Activated CD4-positive, alpha-beta T cell treated with anti-CD3 and anti-CD28 coated beads, Interleukin-2, amount 50 U/mL, for 24 hours (primary cell): Measurements from ENCODE around the gene MYO1G.
"Not testable (repeated sequence)": the region's sequence is repeated elsewhere in the genome, so short reads cannot be mapped to it uniquely, and the experiment has no call there.

Experiments
- DNase-seq, 2 donors: peaks; one replicate each; pipeline ENCODE4 v3.0.0-alpha.2; 2020; ENCODE audit warnings: low read depth in 1 of 2, low spot score in 1 of 2

Gene MYO1G

DNA sequence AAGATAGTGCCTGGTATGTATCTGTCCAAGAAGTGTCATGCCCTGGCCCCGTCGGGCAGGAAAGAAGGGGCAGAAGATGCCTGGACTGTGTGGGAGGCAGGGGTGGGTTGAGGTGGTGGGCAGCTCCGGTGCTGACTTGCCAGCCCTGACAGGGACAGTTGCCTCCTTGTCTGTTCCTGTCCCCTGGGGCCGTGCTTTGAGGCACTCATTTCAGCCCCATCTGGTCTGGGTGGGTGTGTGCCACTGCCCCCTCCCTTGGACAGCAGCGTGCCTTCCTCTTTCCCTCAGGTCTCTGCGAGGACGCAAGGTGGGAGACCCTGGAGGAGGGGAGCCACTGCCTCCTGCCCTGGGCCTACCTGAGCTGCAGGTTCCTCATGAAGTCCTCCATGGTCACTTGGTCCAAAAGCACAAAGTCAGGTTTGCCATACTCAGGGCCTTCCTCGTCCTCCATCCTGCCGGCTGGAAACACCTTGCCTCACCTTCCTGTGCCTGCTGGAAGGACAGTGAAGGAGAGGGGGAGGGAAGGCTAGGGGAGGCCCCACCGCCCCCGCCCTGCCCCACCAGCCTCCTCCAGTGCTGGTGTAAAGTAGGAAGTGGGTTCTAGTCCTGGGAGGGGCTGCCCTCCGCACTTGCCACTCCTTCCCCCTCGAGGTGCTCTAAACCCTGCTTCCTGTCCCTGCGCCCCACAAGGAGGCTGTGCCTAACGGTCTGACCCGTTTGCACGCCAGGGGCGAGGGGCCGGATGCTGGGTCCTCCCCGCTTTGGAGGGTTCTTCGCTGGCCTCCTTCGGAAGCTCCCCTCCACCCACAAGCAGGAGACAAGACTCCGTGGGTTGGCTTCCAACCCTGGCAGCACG lies at the start of gene MYO1G:
MYO1G (minus strand) TSS at position 505 of the 856 bp plus-strand sequence; CDS start at position 451, 54 bp downstream.
- DNase-seq: peak; percentile 61 to 72

DNA sequence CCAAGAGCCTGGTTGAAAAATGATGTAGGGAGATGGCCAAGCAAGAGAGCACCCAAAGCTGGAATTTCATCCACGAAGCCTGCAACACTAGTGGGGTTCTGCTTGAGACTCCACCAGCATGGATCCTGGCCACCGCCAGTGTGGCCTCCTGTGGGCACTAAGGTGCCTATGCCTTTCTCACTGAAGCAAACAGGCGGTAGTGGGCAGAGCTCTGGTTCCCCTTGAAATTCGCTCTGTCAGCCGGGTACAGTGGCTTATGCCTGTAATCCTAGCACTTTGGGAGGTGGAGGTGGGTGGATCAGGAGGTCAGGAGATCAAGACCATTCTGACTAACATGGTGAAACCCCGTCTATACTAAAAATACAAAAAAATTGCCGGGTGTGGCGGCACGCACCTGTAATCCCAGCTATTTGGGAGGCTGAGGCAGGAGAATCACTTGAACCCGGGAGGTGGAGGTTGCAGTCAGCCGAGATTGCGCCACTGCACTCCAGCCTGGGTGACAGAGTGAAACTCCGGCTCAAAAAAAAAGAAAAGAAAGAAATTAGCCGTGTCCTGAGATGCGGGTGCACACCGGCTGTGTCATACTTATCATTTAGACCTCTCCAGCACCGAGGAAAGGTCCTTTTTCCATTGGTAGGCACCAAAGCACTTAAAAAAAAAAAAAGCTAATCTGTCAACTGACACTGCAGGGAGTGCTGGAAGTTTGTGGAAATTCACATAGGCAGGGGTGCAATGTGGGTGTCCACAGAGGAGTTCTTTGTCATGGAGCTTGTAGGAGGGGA lies 49.5 kb upstream of the MYO1G start:
- DNase-seq: no peak

DNA sequence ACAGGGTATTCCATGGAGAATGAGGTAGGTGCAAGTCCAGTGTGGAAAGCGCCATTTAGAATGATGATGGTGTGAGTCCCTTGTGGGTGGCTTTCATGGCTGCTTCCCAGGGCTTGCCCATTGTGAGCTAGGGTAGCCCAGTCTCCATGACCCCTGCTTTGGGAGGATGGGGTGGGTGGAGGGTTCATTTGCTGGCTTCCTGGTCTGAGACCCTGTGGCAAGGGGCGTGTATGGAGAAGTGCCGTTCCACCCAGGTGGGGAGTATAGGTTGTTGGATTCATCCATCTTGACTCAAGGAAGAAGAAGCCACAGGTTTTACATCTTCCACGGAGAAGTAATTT lies 48.9 kb upstream of the MYO1G start:
- no peak for DNase-seq

DNA sequence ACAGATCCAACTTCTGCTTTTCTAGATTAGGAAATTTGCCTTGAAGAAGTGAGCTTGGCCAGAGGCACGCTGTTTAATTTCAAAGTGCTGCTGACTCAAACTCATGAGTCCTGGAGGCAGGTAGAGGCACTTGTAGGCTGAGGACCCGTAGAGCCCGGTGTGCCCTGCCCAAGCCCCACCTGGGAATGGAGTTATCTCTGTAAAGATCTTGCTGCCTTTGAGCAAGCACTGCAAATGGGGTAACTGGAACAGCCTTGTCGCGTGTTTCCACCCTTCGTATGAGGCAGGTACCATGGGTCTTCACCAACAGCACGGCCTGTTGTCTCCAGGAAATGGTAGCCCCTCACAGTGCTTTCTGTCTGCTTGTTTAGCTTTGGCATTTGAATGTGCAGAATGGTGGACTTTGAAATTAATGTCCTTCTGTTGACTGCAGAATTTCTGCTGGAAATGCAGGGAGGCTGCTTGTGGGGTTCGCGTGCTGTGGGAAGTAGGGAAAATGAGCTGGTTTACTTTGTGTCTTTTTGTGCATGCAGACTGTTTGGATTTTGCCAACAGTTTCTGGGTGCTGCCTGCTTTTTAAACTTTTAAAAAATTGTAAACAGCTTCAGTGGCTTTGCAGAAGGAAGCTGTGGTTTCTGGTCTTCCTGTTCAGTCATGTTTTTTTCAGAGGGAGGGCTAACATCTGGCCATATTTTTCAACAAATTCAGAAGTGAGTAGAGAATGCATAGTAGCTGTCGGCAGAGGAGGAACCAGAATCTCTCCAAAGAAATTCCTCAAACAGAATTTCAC lies 48.4 kb upstream of the MYO1G start:
- DNase-seq: no peak

DNA sequence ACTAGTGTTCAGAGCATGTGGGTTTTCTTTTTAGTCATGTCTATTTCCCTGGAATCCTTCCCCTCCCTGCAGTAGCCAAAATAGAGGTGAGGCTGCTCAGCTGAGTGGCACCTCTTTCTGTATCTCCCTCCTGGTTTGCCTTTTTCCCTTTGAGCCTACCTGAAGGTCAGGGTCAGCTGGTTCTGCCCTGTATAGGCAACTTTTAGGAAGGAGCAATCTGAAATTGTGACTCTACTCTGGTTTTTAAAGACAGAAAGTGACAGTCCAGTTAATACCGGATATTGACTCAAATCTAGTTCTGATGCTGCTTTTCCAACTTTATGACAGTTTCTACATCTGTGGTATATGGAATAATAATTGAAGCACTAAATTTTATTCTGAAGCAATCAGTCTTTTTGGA lies 47.2 kb upstream of the MYO1G start:
- no peak for DNase-seq

DNA sequence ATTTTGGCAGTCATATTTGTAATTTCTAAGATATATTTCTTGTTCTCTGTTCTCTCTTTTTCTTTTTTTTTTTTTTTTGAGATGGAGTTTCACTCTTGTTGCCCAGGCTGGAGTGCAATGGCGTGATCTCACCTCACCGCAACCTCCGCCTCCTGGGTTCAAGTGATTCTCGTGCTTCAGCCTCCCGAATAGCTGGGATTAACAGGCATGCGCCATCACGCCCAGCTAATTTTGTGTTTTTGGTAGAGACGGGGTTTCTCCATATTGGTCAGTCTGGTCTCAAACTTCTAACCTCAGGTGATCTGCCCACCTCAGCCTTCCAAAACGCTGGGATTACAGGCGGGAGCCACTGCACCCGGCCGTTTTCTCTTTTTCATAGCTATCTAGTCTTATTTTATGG lies 46.7 kb upstream of the MYO1G start:
- DNase-seq: not testable (repeated sequence)

DNA sequence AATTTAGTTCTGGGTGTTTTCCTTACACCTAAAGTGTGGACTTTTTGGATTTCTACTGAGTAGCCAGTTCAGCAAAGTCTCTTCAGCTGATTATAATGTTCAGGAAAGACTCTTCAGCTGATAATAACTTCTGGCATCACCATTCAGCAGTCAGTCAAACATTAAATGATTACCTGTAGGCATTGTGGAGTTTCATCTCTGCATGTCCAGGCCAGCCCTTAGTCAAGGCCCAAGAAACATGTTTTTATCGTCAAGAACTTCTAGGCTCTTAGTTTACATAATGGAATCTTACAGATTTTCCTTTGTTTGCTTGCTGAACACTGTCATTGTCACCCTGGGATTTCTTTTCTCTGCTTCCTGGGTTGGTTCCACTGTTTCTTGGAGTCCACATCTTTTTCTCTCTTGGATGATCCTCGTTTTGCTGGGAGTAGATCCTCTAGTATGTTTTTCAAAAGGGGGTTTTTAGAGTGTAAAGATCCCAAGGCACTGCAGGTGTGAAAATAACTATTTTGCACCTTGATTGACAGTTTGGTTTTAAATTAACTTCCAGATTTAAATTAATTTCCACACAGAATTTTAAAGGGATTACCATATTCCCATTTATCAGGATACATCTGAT lies 45.4 kb upstream of the MYO1G start:
- no peak for DNase-seq

DNA sequence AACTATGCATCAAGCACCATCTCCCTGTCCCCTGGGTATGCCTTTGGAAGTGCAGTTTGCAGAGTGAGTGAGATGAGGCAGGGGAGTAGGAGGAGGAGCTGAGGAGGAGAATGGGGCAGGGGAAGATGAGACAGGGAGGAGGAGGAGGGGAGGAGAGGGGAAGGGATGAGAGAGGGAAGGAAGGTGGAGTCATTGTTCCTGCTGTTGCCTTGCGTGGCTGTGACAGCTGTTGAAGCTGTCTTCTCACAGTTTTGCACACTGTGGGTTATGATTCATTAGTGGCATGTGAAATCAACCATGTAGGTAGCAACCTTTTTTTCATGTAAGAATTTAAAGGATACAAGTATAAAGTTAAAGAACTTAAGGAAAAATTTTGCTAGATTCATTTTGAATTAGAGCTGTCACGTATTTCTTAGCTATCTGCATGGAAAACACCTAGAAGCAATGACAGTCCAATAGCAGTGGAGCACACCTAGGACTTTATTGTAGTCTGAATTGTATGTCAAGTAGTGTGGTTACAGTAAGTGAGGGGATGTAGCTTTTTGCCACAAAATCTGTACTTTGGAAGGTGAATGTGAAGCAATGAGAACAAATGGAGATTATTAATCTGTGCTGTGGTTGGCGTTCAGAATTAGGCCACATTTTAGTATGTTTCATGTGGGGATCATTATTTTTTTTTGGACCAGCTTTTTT lies 42.9 kb upstream of the MYO1G start:
- DNase-seq: no peak

DNA sequence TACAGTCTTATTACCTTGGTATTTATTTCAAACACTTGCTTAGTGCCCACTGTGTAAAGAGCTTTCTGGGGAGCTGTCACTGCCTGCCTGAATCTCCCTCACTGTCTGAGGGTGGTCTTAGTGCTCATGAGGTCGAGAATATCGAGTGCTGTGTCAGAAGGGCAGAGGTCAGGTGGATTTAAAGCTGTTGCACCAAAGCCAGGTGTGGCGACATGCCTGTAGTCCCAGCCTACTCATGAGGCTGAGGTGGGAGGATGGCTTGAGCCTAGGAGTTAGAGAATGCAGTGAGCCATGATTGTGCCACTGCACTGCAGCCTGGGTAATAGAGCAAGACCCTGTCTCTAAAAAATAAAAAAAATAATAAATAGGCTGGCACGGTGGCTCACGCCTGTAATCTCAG lies 42.1 kb upstream of the MYO1G start:
- no peak for DNase-seq

DNA sequence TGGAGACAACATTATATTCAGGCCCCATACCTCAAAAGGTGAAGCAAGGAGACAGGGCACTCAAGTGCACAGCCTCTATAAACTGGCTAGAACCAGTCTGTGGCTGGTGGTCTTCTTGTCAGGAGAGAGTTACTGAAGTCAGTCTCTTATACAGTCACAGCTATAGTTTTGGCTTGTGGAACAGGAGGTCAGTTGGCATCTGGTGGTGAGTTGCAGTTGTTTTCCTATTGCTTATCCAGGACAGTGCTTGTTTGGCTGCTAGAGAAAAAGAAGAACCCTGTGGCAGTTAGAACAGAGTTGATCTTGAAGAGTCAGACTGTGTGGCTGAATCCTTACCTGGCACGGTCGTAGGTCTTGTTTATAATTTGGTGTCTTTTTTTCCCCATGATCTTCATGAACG lies 38.4 kb upstream of the MYO1G start:
- DNase-seq: no peak

DNA sequence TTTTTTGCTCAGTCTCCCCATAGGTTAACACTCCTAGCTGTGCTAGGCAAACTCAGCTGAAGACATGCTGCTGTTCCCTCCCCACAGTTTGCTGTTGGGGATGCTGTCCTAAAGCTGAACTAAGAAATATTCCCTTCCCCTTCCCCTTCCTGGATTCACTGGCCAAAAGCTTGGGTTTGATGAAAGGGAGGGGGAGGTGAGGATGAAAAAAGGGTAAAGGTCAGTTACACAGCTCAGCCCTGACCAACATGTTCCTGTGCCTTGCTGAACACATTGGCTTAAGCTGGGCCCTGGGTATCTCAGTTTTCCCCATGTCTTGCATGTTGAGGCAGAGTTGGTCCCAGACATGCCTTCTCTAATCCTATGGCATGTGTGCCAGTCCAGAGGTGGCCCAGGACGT lies 36.5 kb upstream of the MYO1G start:
- no peak for DNase-seq

DNA sequence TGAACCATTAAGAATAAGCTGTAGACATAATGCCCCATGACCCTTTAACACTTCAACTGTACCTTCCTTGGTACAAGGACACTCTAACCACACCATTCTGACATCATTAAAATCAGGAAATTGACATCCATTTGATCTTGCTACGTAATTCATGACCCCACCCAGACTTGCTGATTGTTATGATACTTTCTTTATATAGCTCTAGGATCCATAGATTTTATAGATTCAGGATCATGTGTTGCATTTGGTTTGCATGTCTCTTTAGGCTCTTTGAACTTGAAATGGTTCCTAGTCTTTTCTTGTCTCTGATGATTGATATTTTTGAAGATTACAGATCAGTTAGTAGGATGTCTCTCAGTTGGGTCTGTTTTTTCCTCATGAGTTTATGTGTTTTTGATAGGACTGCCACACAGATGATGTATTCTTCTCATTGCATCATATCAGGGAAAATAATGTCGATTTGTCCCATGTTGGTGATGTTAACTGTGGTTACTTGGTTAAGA lies 34.7 kb upstream of the MYO1G start:
- DNase-seq: no peak

DNA sequence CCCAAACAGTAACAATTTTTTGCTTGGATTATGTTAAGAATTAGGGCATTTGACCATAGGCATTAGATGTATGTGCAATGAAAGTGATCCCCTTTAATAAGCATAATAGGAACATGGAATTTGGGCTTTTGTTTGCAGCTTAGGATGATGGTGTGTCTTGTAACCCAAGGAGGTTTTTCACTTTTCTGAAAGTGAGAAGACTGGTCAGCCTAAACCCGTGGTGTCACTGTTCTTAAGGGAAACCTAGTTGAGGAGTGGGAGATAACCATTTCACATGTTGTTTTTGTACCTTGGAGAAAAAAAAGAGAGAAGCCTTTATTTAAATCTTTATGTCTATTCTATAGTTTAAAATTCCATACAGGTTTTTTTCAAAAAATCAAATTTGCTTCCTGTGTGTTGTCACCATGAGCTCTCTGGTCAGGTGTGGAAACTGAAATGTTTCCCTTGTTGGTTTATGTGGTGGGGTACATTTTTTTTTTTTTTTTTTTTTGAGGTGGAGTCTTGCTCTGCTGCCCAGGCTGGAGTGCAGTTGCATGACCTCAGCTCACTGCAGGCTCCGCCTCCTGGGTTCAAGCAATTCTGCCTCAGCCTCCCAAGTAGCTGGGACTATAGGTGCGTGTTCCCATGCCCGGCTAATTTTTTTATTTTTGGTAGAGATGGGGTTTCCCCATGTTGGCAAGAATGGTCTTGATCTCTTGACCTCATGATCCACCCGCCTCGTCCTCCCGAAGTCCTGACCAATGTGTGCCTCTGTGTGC lies 28.9 kb upstream of the MYO1G start:
- no peak for DNase-seq

DNA sequence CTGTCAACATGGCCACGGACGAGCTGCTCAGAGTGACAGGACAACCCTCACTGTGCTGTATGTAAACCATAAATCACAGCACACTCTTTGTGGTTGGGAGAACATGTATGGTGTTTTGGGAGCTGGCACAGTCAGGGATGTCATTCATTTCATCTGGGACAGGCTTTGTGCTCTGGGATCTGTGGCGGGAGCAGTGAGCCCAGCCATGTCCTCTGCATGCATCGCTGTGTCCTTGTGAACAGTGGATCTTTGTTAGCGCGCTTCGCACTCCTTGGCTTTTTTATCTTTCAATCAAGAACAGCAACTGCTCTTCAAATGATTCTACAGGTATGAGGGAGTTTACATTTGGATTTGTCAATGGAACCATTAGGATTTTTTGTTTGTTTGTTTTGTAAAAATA lies 28.3 kb upstream of the MYO1G start:
- no peak for DNase-seq

DNA sequence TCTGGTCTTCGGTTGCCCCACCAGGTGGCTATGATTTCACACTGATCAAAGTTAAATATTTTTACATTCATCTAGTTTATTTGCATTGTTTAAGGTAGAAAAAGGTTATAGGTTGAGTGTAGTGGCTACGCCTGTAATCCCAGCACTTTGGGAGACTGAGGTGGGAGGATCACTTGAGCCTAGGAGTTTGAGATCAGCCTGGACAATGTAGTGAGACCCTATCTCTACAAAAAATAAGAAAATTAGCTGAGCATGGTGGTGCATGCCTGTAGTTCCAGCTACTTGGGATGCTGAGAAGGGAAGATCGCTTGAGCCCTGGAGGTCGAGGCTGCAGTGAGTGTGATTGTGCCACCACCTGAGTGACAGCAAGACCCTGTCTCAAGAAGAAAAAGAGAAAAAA lies 25.0 kb upstream of the MYO1G start:
- DNase-seq: no peak

DNA sequence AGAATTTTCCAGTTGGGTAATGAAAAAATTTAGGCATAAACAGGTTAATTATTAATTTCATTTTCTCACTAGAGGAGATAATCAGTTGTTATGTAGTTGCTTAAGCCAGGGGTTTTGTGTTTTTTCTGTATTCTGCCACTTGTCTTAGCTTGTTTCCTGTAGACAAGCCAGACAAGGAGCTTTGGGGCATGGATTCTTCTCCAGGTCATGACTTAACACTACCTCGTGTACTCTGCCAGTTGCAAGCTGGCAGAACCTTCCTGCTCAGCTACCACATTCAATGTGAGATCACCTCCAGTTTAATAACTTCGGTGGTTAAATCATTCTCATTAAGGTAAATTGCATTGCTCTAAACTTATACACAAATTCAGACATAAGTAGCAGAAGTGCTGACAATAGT lies 23.0 kb upstream of the MYO1G start:
- no peak for DNase-seq

DNA sequence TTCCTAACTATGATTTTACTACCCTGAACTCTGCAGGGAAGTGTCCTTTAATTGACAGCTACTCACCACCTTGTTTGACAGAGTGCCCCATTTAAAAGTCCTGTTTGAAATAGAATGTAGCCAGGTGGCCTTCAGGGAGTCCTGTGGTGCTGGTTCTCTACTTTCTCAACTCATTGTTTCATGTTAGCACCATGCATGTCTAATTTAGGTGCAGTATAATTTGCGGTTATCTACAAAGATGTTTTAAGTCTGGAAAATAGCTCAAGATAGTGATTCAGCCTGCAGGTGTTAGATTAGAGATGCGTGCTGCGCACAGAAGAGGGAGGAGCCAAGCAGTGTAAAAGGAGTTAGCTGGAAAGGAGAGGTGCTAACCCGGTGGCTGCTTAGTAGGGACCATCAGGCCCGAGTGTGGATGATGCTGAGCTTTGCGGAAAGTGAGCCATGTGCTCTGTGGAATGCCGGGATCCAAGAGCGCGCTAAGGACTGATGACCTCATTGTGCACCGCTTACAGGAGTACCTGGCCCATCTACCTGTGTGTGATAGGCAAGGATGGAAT lies 22.4 kb upstream of the MYO1G start:
- DNase-seq: peak in 1 of 2 donors; percentile 70

DNA sequence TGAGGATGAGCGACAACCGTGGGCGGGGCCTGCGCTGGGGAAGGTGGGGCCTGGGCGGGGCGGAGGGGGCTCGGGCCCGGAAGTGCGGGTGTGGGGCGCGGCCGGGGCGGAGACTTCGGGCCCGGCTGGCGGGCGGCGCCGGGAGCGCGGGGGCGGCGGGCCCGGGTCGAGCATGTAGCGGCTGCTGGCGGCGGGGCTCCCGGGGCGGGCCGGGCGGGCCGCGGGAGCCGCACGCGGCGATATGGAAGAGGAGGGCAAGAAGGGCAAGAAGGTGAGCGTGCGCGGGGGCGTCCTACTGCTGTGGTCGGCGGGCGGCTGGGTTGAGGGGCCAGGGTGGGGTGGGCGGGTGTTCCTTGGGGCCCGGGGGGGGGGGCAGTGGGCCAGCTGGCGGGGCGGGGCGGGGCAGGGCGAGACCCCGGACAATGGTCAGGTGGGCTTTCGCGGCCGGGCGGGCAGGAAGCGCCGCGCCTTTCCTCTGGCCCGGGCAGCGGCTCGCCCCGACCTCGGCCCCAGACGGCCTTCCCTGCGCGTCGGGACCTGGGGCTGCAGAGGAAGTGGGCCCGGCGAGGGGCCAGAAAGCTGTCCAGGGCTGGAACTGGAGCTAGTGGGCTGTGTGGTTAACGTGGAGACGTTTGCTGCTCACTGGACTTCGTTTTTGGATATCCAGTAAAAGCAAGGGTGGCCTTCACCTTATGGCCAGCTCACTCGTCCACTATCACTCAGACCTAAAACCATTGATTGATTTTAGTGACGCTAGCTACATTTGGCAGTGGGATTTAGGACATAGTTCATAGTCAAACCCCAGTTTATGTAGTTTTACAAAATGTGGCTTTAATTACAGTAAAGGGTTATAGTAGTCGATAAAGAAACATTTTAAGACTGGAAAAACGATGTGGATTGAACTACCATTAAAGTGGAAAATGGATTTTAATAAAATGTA lies 21.5 kb upstream of the MYO1G start, which contains the start of gene CCM2:
CCM2 (plus strand) TSS at position 109 of the 940 bp plus-strand sequence; CDS start at position 242, 133 bp downstream.
- no peak for DNase-seq
